ENCODE measurements around the gene HOXD8.

DNA sequence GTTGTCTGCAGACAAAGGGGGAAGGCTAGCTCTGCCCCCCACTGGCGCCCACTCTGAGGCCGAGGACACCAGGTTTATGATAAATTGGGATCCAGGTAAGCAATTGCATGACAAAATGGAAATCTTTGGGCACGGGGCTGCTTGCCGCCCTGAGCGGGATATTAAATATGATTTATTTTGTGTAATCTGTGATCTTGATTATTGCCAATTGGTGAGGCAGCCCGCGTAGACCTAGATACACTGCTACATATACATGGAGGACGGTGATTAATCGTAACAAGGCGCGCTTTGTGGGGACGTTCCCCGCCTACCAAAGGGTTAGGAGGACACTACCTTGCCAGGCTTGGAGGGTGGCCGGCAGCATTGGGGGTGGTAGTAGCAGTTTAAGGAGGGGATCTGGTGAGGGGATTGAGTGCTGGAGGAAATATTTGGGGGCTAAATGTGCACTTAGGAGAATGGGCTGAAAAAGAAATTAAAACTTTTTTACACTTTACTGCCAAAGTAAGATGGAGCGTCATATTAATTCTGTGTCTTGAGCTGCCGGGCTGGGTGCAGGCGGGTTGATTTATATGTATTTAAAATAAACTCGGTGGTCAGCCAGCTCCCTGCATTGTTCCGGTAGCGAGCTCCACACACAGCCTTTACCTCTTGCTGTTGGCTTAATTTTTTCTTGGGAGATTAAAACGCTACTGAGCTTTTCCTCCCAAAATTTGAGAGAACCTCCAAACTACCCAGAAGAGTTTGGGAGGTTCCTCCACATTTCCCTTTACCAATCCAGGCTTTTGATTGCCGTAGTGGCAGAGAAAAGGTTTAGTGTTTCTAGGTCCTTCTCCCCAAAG, 31.7 kb downstream of the HOXD8 start:
- TF ChIP-seq, protein P1, sequence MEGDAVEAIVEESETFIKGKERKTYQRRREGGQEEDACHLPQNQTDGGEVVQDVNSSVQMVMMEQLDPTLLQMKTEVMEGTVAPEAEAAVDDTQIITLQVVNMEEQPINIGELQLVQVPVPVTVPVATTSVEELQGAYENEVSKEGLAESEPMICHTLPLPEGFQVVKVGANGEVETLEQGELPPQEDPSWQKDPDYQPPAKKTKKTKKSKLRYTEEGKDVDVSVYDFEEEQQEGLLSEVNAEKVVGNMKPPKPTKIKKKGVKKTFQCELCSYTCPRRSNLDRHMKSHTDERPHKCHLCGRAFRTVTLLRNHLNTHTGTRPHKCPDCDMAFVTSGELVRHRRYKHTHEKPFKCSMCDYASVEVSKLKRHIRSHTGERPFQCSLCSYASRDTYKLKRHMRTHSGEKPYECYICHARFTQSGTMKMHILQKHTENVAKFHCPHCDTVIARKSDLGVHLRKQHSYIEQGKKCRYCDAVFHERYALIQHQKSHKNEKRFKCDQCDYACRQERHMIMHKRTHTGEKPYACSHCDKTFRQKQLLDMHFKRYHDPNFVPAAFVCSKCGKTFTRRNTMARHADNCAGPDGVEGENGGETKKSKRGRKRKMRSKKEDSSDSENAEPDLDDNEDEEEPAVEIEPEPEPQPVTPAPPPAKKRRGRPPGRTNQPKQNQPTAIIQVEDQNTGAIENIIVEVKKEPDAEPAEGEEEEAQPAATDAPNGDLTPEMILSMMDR (IDR thresholded peaks at IDR 0.05; ENCODE audit: control extremely low read depth in 1 of 3, insufficient read depth in 1 of 3, low read depth in 1 of 3, low read length in 3 of 3) = no peak
- TF ChIP-seq EZH2 (IDR thresholded peaks at IDR 0.05; ENCODE audit: low read depth, low read length, severe bottlenecking) (no peak), POLR2A (IDR thresholded peaks at IDR 0.05; ENCODE audit: control extremely low read depth in 1 of 2, low read depth in 2 of 2, low read length in 2 of 2) (no peak), SIN3A (conservative IDR thresholded peaks at IDR 0.05 in 1 of 2, IDR thresholded peaks at IDR 0.05 in 1 of 2; ENCODE audit: low read depth in 1 of 2, low read length in 2 of 2) (no peak), TCF12 (IDR thresholded peaks at IDR 0.05; ENCODE audit: low read depth, low read length) (no peak)
- TF ChIP-seq, protein P2, sequence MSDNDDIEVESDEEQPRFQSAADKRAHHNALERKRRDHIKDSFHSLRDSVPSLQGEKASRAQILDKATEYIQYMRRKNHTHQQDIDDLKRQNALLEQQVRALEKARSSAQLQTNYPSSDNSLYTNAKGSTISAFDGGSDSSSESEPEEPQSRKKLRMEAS (IDR thresholded peaks at IDR 0.05) = no peak
